K562 (cell line): ENCODE data around the gene FITM2. TPM values are rescaled to one million over a fixed set of nuclear protein-coding genes. Genes with fewer than 3 reads are reported as not detected.

Experiments used
- ARID2 ChIP-seq: fragments of 450-650 bp; IDR thresholded peaks from 2 replicates; pipeline ENCODE4 v1.6.1; 2017; ENCODE audit warnings: antibody characterized with exemption, mild to moderate bottlenecking
- ATF6 ChIP-seq: sonication (generic); formaldehyde crosslinking; IDR thresholded peaks from 2 replicates; pipeline ENCODE4 v1.4.0; 2020; ENCODE audit warnings: mild to moderate bottlenecking, missing genetic modification reagents
- CTBP1 ChIP-seq: fragments of 450-650 bp; IDR thresholded peaks from 2 replicates; pipeline ENCODE4 v1.6.1; 2016; ENCODE audit warnings: borderline replicate concordance
- MYBL2 ChIP-seq, 2 experiments: fragments of 450-650 bp in 1 of 2; sonication (generic) in 1 of 2; formaldehyde crosslinking in 1 of 2; IDR thresholded peaks; 2 replicates each; pipeline versions ENCODE4 v1.6.1 to v1.8.1; 2017 to 2022; ENCODE audit warnings: borderline replicate concordance in 1 of 2, inconsistent platforms in 1 of 2, low read depth in 1 of 2, mild to moderate bottlenecking in 1 of 2, missing genetic modification reagents in 1 of 2, moderate library complexity in 1 of 2
- NR4A1 ChIP-seq, 2 experiments: fragments of 250-450 bp in 1 of 2; fragments of 450-650 bp in 1 of 2; sonication (Bioruptor Pico) in 1 of 2; IDR thresholded peaks; 2 replicates each; pipeline versions ENCODE4 v1.4.0 to v1.6.1; 2016 to 2020; ENCODE audit warnings: mild to moderate bottlenecking in 2 of 2, missing compliant biosample characterization in 1 of 2, missing genetic modification characterization in 1 of 2, moderate library complexity in 1 of 2
- ZNF518B ChIP-seq: fragments of 250-450 bp; sonication (Bioruptor Pico); IDR thresholded peaks from 2 replicates; pipeline ENCODE4 v1.5.0; 2021; ENCODE audit warnings: mild to moderate bottlenecking, moderate library complexity
- polyA plus RNA-seq, 8 experiments: library from polyadenylated mRNA; depleted of rRNA in 4 of 8; stranded (reverse) in 5 of 8; unstranded in 3 of 8; fragments of >200 nt; fragmentation: Nextera tagmentation in 2 of 8; fragmentation: Illumina TruSeq in 1 of 8; extraction: Ambion mirVana in 2 of 8; extraction: Trizol in 1 of 8; gene quantifications; 2 replicates each; pipeline versions ENCODE4 v1.2.1 to v1.2.3, GENCODE V29; 2011 to 2014; ENCODE audit warnings: inconsistent platforms in 1 of 8, missing spikeins in 1 of 8
- total RNA-seq, 7 experiments: library from RNA; depleted of rRNA in 6 of 7; stranded (reverse); fragments of >200 nt in 6 of 7; fragmentation: Illumina TruSeq in 2 of 7; extraction: Trizol in 2 of 7; gene quantifications; 2 replicates each; pipeline versions ENCODE4 v1.2.1 to v1.2.3, GENCODE V29; 2011 to 2021; ENCODE audit warnings: low replicate concordance in 1 of 7

FITM2 gene
- total and polyA plus RNA-seq, 9 of the 15 experiments (the other 6 are each of a cell fraction or from before 2014, with no cell fraction given): 0.64 to 2.8 (median 1.8) TPM

- TF ChIP-seq ATF6 (CRISPR knock-in tag) (no peak), MYBL2 (IDR thresholded peaks at IDR 0.05; ENCODE audit: low read depth) (no peak), MYBL2 (CRISPR knock-in tag; IDR thresholded peaks at IDR 0.05; ENCODE audit: borderline replicate concordance) (no peak), CTBP1 (no peak), ARID2 (no peak), ZNF518B (CRISPR knock-in tag) (no peak), NR4A1 (CRISPR knock-in tag; IDR thresholded peaks at IDR 0.05) (no peak), NR4A1 (tag; IDR thresholded peaks at IDR 0.05) (no peak)
Observed at GRCh38 chr20:44336086-44336485, 25.1 kb upstream of the FITM2 start (continued).
